GM12878 (cell line): Measurements from ENCODE around the gene XRN2. TPM values are rescaled to one million over a fixed set of nuclear protein-coding genes. Genes with fewer than 3 reads are reported as not detected.

Source experiments
- ATAC-seq: fragments of 200-7000 bp; cut with Tn5 transposase; 3 replicates; pipeline ENCODE4 v1.9.1; 2020; ENCODE audit warnings: mild to moderate bottlenecking, moderate library complexity
- BruUV-seq: library from RNA; stranded (reverse); fragments of 400-500 nt; replicated peaks from 2 replicates; lab custom pipeline; 2021; lab: Mats Ljungman, UMichigan
- CTCF ChIA-PET: fragments of 300-600 bp; sonication (Branson Sonifier 250); formaldehyde crosslinking; extraction: SDS; loops from one replicate; lab custom pipeline; 2021; ENCODE audit warnings: inconsistent platforms; lab: Yijun Ruan, JAX
- POLR2A ChIA-PET: fragments of 350-600 bp; formaldehyde crosslinking; extraction: SDS; loops from one replicate; lab custom pipeline; 2021; ENCODE audit warnings: inconsistent platforms; lab: Charles Lee
- RAD21 ChIA-PET: fragments of 300-600 bp; sonication (Branson Sonifier 250); formaldehyde crosslinking; loops from one replicate; lab custom pipeline; 2023; ENCODE audit warnings: antibody characterized with exemption; ENCODE audit not compliant: unreplicated experiment; lab: Charles Lee
- SMC1A ChIA-PET: fragments of 300-600 bp; sonication (Branson Sonifier 250); formaldehyde crosslinking; loops from one replicate; lab custom pipeline; 2023; ENCODE audit not compliant: unreplicated experiment, uncharacterized antibody; lab: Charles Lee
- DNase-seq: peaks from one replicate; pipeline ENCODE4 v3.0.0-alpha.2; 2011; ENCODE audit warnings: low read depth, low spot score
- FAIRE-seq: peaks from 3 replicates; lab custom pipeline; 2011; peaks lifted over from hg19 to GRCh38; lab: Jason Lieb, UNC
- H2AFZ ChIP-seq: 2 replicates; pipeline ENCODE4 v1.6.0; 2011; ENCODE audit warnings: low read depth, low read length, control low read depth; ENCODE audit not compliant: control insufficient read depth
- H3K27ac ChIP-seq: 2 replicates; pipeline ENCODE4 v1.5.1; 2011; ENCODE audit warnings: control low read depth; ENCODE audit not compliant: control insufficient read depth, insufficient read depth
- H3K27me3 ChIP-seq, 2 experiments: replicated peaks in 1 of 2; 2 replicates each; pipeline versions ENCODE4 v1.6.0 to v1.6.1; 2011; ENCODE audit warnings: low read length in 1 of 2; ENCODE audit not compliant: control insufficient read depth in 2 of 2, insufficient read depth in 2 of 2
- H3K36me3 ChIP-seq, 2 experiments: 2 replicates each; pipeline ENCODE4 v1.5.1; 2011; ENCODE audit warnings: low read length in 1 of 2; ENCODE audit not compliant: control insufficient read depth in 2 of 2, insufficient read depth in 2 of 2
- H3K4me1 ChIP-seq: 2 replicates; pipeline ENCODE4 v1.6.1; 2011; ENCODE audit warnings: mild to moderate bottlenecking, low read length, moderate library complexity, mixed read lengths; ENCODE audit not compliant: control insufficient read depth, insufficient read depth
- H3K4me2 ChIP-seq: 2 replicates; pipeline ENCODE4 v1.6.0; 2011; ENCODE audit warnings: control low read depth; ENCODE audit not compliant: control insufficient read depth, insufficient read depth
- H3K4me3 ChIP-seq: fragments of 200-600 bp; sonication (generic); 2 replicates; pipeline ENCODE4 v1.5.1; 2016
- H3K79me2 ChIP-seq: 2 replicates; pipeline ENCODE4 v1.6.0; 2011; ENCODE audit warnings: low read length; ENCODE audit not compliant: control insufficient read depth, insufficient read depth
- H3K9ac ChIP-seq: 2 replicates; pipeline ENCODE4 v1.8.0; 2011; ENCODE audit warnings: low read length, control low read depth, mixed read lengths; ENCODE audit not compliant: control insufficient read depth, insufficient read depth
- H3K9me3 ChIP-seq: replicated peaks from 3 replicates; pipeline ENCODE4 v1.5.1; 2011; ENCODE audit warnings: mild to moderate bottlenecking, low read length; ENCODE audit not compliant: control insufficient read depth, insufficient read depth
- H4K20me1 ChIP-seq: 2 replicates; pipeline ENCODE4 v1.6.0; 2011; ENCODE audit not compliant: control insufficient read depth, insufficient read depth
- HCFC1 ChIP-seq: fragments of 150-350 bp; IDR thresholded peaks from 2 replicates; pipeline ENCODE4 v1.6.1; 2014; ENCODE audit warnings: low read length
- KAT2A ChIP-seq: conservative IDR thresholded peaks from 2 replicates; pipeline ENCODE4 v1.6.1; 2011; ENCODE audit warnings: low read depth, low read length; ENCODE audit not compliant: control insufficient read depth
- MYC ChIP-seq: IDR thresholded peaks from 2 replicates; pipeline ENCODE4 v1.6.1; 2011; ENCODE audit warnings: mild to moderate bottlenecking, low read length, moderate library complexity, inconsistent platforms; ENCODE audit not compliant: insufficient read depth, insufficient replicate concordance, insufficient read length, severe bottlenecking
- RFX5 ChIP-seq: IDR thresholded peaks from 2 replicates; pipeline ENCODE4 v1.6.1; 2011; ENCODE audit warnings: low read depth, low read length, improper control_type of control experiment
- SMC3 ChIP-seq: IDR thresholded peaks from 2 replicates; pipeline ENCODE4 v1.6.1; 2011; ENCODE audit warnings: low read length, improper control_type of control experiment, borderline replicate concordance
- WGBS: methylation state at CpG from one replicate; pipeline ENCODE4 v1.1.6; 2016; ENCODE audit warnings: low lambda C conversion rate; ENCODE audit not compliant: insufficient replicate concordance, insufficient coverage; ENCODE audit errors: missing lambda C conversion rate; 5-methylcytosine and 5-hydroxymethylcytosine counted together
- in situ Hi-C: fragments of 300-500 bp; cut with MboI; formaldehyde crosslinking; loops from 9 replicates; pipeline ENCODE4 v1.14.3; 2018; ENCODE audit warnings: mixed read lengths
- intact Hi-C: fragments of 100-400 bp; cut with micrococcal nuclease; formaldehyde crosslinking; loops from one replicate; pipeline ENCODE4 v1.14.2; 2022; ENCODE audit not compliant: unreplicated experiment
- polyA plus RNA-seq, 11 experiments: library from polyadenylated mRNA; depleted of rRNA in 4 of 11; unstranded in 6 of 11; stranded (reverse) in 5 of 11; fragments of >200 nt; fragmentation: Nextera tagmentation in 4 of 11; fragmentation: Illumina TruSeq in 1 of 11; extraction: Ambion mirVana in 4 of 11; extraction: Trizol in 1 of 11; gene quantifications; 1 replicate in 1 of 11; 2 replicates in 10 of 11; pipeline versions ENCODE4 v1.2.1 to v1.2.3, GENCODE V29; 2011 to 2016; ENCODE audit warnings: inconsistent platforms in 2 of 11, missing spikeins in 2 of 11, low read depth in 1 of 11
- total RNA-seq, 4 experiments: library from RNA; depleted of rRNA in 3 of 4; stranded (reverse); fragments of >200 nt in 3 of 4; fragmentation: Illumina TruSeq in 1 of 4; extraction: Trizol in 1 of 4; gene quantifications; 2 replicates each; pipeline versions ENCODE4 v1.2.1 to v1.2.3, GENCODE V29; 2013 to 2021
- TF ChIP-seq, protein P1 (sequence below): fragments of 450-650 bp; formaldehyde crosslinking; IDR thresholded peaks from 2 replicates; pipeline ENCODE4 v1.4.0; 2020; ENCODE audit warnings: mild to moderate bottlenecking, moderate library complexity
- TF ChIP-seq, protein P2 (sequence below): fragments of 450-650 bp; IDR thresholded peaks from 2 replicates; pipeline ENCODE4 v1.6.1; 2016; ENCODE audit warnings: mild to moderate bottlenecking
- TF ChIP-seq, protein P3 (sequence below): fragments of 450-650 bp; conservative IDR thresholded peaks from 2 replicates; pipeline ENCODE4 v1.6.1; 2017; ENCODE audit warnings: mild to moderate bottlenecking, moderate library complexity

XRN2 gene
- total and polyA plus RNA-seq, 10 of the 15 experiments (the other 5 are each of a cell fraction or from before 2014, with no cell fraction given), result 59.7 to 97.8 (median 75.6) TPM

DNA sequence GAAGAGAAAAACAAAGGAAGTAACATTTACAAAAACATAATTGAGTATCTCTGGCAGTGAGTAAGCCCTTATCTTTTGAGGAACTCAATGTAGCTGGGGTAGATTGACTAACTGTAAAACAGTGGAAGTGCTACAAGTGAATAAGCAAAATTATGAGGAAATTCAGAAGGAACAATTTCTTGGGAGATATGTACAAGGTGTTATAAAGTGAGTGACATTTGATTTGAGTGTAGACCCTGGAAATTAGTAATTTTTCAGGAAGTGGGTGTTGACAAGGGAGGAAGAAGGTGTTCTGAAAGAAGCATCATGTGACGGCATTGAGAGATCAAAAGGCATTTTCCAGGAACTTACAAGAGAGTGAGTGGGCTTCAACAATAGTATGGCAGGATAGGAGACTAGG lies 22.2 kb downstream of the XRN2 start (continued):
- TF ChIP-seq SMC3 (no peak), HCFC1 (no peak), RFX5 (no peak), MYC (no peak), KAT2A (no peak)
- TF ChIP-seq, protein P1, sequence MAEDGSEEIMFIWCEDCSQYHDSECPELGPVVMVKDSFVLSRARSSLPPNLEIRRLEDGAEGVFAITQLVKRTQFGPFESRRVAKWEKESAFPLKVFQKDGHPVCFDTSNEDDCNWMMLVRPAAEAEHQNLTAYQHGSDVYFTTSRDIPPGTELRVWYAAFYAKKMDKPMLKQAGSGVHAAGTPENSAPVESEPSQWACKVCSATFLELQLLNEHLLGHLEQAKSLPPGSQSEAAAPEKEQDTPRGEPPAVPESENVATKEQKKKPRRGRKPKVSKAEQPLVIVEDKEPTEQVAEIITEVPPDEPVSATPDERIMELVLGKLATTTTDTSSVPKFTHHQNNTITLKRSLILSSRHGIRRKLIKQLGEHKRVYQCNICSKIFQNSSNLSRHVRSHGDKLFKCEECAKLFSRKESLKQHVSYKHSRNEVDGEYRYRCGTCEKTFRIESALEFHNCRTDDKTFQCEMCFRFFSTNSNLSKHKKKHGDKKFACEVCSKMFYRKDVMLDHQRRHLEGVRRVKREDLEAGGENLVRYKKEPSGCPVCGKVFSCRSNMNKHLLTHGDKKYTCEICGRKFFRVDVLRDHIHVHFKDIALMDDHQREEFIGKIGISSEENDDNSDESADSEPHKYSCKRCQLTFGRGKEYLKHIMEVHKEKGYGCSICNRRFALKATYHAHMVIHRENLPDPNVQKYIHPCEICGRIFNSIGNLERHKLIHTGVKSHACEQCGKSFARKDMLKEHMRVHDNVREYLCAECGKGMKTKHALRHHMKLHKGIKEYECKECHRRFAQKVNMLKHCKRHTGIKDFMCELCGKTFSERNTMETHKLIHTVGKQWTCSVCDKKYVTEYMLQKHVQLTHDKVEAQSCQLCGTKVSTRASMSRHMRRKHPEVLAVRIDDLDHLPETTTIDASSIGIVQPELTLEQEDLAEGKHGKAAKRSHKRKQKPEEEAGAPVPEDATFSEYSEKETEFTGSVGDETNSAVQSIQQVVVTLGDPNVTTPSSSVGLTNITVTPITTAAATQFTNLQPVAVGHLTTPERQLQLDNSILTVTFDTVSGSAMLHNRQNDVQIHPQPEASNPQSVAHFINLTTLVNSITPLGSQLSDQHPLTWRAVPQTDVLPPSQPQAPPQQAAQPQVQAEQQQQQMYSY, result no peak
- TF ChIP-seq, protein P2, sequence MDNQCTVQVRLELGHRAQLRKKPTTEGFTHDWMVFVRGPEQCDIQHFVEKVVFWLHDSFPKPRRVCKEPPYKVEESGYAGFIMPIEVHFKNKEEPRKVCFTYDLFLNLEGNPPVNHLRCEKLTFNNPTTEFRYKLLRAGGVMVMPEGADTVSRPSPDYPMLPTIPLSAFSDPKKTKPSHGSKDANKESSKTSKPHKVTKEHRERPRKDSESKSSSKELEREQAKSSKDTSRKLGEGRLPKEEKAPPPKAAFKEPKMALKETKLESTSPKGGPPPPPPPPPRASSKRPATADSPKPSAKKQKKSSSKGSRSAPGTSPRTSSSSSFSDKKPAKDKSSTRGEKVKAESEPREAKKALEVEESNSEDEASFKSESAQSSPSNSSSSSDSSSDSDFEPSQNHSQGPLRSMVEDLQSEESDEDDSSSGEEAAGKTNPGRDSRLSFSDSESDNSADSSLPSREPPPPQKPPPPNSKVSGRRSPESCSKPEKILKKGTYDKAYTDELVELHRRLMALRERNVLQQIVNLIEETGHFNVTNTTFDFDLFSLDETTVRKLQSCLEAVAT, result no peak

DNA sequence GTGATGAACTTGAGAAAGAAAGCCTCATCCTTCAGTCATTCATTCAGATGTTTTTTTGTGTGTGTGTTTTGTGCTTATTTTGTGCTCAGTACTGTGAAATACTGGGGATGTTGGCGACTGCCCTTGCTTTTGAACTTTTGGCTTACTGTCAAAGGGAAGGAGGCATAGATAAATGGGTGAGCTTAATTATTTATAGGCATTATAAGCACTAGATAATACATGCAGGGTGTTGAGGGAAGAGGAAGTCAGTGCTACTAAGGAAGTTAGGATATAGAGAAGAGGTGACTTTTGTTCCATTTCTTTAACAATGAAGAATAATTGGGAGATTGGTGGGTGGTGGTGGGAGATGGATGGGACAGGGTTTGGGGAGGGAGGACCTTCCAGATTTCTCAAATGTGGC lies 23.6 kb downstream of the XRN2 start:
- no peaks in the 10 kb centered on the region for H3K27me3 ChIP-seq
- no TSS peak for BruUV-seq
- ChIA-PET RAD21 (no interaction called here), SMC1A (interaction anchor here (0.8 to 1.0 kb wide), 2 partner anchors 9 to 15 kb away, joined by 3 read pairs; no protein-coding TSS in a partner anchor), CTCF (interaction anchor here (0.9 to 1.3 kb wide), 3 partner anchors 9 to 277 kb away, joined by 3 to 4 read pairs (median 3); no protein-coding TSS in a partner anchor), POLR2A (no interaction called here)
- intact Hi-C loops, result no loop called here
- no peaks in the 10 kb centered on the region; the same call in 1 of the 3 replicates for H3K9me3 ChIP-seq
- FAIRE-seq, result no peak
- WGBS, result 100% methylated on average over 1 of the region's 1 CpG
- peaks cover 48% of the 10 kb centered on the region for H3K79me2 ChIP-seq
- H3K36me3 ChIP-seq, result peaks cover 1 to 2% of the 10 kb centered on the region in 2 experiments; a peak in 3 of 4 replicates
- DNase-seq, result no peak
- H3K9ac ChIP-seq, result no peak overlapping the region
- H2AFZ ChIP-seq, result no peak overlapping the region
- no peak overlapping the region for H3K4me2 ChIP-seq
- in situ Hi-C loops, result no loop called here
- H3K4me1 ChIP-seq, result no peaks in the 10 kb centered on the region
- no peak overlapping the region for H3K27ac ChIP-seq
- TF ChIP-seq, protein P3, sequence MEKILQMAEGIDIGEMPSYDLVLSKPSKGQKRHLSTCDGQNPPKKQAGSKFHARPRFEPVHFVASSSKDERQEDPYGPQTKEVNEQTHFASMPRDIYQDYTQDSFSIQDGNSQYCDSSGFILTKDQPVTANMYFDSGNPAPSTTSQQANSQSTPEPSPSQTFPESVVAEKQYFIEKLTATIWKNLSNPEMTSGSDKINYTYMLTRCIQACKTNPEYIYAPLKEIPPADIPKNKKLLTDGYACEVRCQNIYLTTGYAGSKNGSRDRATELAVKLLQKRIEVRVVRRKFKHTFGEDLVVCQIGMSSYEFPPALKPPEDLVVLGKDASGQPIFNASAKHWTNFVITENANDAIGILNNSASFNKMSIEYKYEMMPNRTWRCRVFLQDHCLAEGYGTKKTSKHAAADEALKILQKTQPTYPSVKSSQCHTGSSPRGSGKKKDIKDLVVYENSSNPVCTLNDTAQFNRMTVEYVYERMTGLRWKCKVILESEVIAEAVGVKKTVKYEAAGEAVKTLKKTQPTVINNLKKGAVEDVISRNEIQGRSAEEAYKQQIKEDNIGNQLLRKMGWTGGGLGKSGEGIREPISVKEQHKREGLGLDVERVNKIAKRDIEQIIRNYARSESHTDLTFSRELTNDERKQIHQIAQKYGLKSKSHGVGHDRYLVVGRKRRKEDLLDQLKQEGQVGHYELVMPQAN, result no peak
- H3K4me3 ChIP-seq, result no peak overlapping the region
- ATAC-seq, result no peak
- H4K20me1 ChIP-seq, result no peaks in the 10 kb centered on the region; the same call in 1 of the 2 replicates
